ENCODE results near the gene NPY4R2.
"Not testable (repeated sequence)": the region's sequence is repeated elsewhere in the genome, so short reads cannot be mapped to it uniquely, and the experiment has no call there.

Gene NPY4R2

GRCh38 chr10:47890737-47891136 is 27.7 kb upstream of the NPY4R2 start:
- not testable (repeated sequence) for H4K20me1 ChIP-seq (ENCODE audit: control insufficient read depth, insufficient read depth, low read depth, low read length); H3K4me1 ChIP-seq (ENCODE audit: control insufficient read depth, low read length); H3K27me3 ChIP-seq (ENCODE audit: control insufficient read depth, low read length); H3K4me3 ChIP-seq (ENCODE audit: low read length); H3K36me3 ChIP-seq (ENCODE audit: control insufficient read depth, low read length); H3K27ac ChIP-seq (ENCODE audit: low read depth, low read length); H3K79me2 ChIP-seq (ENCODE audit: control insufficient read depth, low read length); H3K9me2 ChIP-seq (replicated peaks; ENCODE audit: control insufficient read depth, low read length); H3F3A ChIP-seq (ENCODE audit: control insufficient read depth, insufficient read depth); H3K9me3 ChIP-seq (ENCODE audit: control insufficient read depth, insufficient read depth, low read length); H3K4me2 ChIP-seq (ENCODE audit: low read length)

- H3F3A ChIP-seq (ENCODE audit: control insufficient read depth, insufficient read depth); H3K36me3 ChIP-seq (ENCODE audit: control insufficient read depth, low read length); H3K4me3 ChIP-seq (ENCODE audit: low read length); H3K4me1 ChIP-seq (ENCODE audit: control insufficient read depth, low read length); H3K27ac ChIP-seq (ENCODE audit: low read depth, low read length); H3K4me2 ChIP-seq (ENCODE audit: low read length); H4K20me1 ChIP-seq (ENCODE audit: control insufficient read depth, insufficient read depth, low read depth, low read length); H3K27me3 ChIP-seq (ENCODE audit: control insufficient read depth, low read length); H3K9me2 ChIP-seq (replicated peaks; ENCODE audit: control insufficient read depth, low read length); H3K79me2 ChIP-seq (ENCODE audit: control insufficient read depth, low read length); H3K9me3 ChIP-seq (ENCODE audit: control insufficient read depth, insufficient read depth, low read length): not testable (repeated sequence)
Observed at GRCh38 chr10:47892494-47893261, 25.8 kb upstream of the NPY4R2 start.

DNA sequence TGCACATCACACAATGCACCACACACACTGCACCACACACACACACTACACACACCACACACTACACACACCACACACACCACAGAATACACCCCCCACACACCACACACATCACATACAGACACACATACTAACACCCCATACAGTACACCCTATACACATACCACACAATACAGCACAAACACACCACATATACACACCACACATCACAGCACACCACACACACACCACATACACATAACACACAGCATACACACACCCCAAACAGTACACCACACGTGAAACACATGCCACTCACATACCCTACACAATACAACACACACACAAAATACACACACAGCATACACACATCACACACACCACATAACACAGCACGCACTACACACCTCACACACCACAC is 23.9 kb upstream of the NPY4R2 start:
- not testable (repeated sequence) for H3K4me2 ChIP-seq (ENCODE audit: low read length); H3K9me2 ChIP-seq (replicated peaks; ENCODE audit: control insufficient read depth, low read length); H3K4me1 ChIP-seq (ENCODE audit: control insufficient read depth, low read length); H3K79me2 ChIP-seq (ENCODE audit: control insufficient read depth, low read length); H4K20me1 ChIP-seq (ENCODE audit: control insufficient read depth, insufficient read depth, low read depth, low read length); H3F3A ChIP-seq (ENCODE audit: control insufficient read depth, insufficient read depth); H3K9me3 ChIP-seq (ENCODE audit: control insufficient read depth, insufficient read depth, low read length); H3K4me3 ChIP-seq (ENCODE audit: low read length); H3K27me3 ChIP-seq (ENCODE audit: control insufficient read depth, low read length); H3K36me3 ChIP-seq (ENCODE audit: control insufficient read depth, low read length); H3K27ac ChIP-seq (ENCODE audit: low read depth, low read length)

DNA sequence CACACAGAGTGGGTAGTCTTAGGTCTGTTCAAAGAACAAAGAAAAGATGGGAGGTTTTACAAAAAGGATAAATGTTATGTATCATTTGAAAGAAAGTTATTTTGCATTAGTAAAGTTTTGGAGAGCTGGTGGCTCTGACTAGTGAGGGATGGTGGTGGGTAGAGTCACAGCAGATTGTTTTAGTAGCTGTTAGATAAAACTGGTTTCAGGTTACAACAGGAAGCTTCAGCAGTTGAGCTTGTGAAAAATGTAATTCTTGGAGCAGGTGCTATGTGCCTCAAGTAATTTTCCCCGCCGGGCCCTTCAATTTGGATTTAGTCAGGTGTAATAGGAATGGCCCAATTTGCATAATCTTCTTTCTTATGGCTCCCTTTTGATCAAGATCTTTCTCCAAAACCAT is 20.6 kb upstream of the NPY4R2 start:
- not testable (repeated sequence) for H4K20me1 ChIP-seq (ENCODE audit: control insufficient read depth, insufficient read depth, low read depth, low read length); H3K9me3 ChIP-seq (ENCODE audit: control insufficient read depth, insufficient read depth, low read length); H3K27me3 ChIP-seq (ENCODE audit: control insufficient read depth, low read length); H3K27ac ChIP-seq (ENCODE audit: low read depth, low read length); H3K9me2 ChIP-seq (replicated peaks; ENCODE audit: control insufficient read depth, low read length); H3F3A ChIP-seq (ENCODE audit: control insufficient read depth, insufficient read depth); H3K79me2 ChIP-seq (ENCODE audit: control insufficient read depth, low read length); H3K4me3 ChIP-seq (ENCODE audit: low read length); H3K4me2 ChIP-seq (ENCODE audit: low read length); H3K36me3 ChIP-seq (ENCODE audit: control insufficient read depth, low read length); H3K4me1 ChIP-seq (ENCODE audit: control insufficient read depth, low read length)

DNA sequence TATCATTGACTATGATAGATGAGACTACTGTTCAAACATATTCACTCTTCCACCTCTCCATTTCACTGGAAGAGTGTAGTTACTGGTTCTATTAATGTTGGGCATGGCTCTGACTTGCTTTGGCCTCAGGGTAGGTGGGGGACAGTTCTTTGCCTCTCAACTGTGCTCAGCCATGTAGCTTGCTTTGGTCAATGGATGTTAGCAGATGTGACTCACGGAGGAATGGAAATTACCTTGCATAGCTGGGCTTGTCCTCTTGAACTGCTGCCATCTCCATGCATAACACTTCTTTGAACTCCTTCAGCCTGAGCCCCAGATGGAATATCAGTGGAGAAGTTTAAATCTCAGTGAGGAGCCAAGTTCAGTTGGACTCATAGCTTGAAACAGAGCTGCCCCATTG is 9.1 kb upstream of the NPY4R2 start:
- H3K9me3 ChIP-seq (ENCODE audit: control insufficient read depth, insufficient read depth, low read length); H3K79me2 ChIP-seq (ENCODE audit: control insufficient read depth, low read length); H3K4me1 ChIP-seq (ENCODE audit: control insufficient read depth, low read length); H3K27ac ChIP-seq (ENCODE audit: low read depth, low read length); H3F3A ChIP-seq (ENCODE audit: control insufficient read depth, insufficient read depth); H3K27me3 ChIP-seq (ENCODE audit: control insufficient read depth, low read length); H4K20me1 ChIP-seq (ENCODE audit: control insufficient read depth, insufficient read depth, low read depth, low read length); H3K4me3 ChIP-seq (ENCODE audit: low read length); H3K36me3 ChIP-seq (ENCODE audit: control insufficient read depth, low read length); H3K4me2 ChIP-seq (ENCODE audit: low read length); H3K9me2 ChIP-seq (replicated peaks; ENCODE audit: control insufficient read depth, low read length): not testable (repeated sequence)

DNA sequence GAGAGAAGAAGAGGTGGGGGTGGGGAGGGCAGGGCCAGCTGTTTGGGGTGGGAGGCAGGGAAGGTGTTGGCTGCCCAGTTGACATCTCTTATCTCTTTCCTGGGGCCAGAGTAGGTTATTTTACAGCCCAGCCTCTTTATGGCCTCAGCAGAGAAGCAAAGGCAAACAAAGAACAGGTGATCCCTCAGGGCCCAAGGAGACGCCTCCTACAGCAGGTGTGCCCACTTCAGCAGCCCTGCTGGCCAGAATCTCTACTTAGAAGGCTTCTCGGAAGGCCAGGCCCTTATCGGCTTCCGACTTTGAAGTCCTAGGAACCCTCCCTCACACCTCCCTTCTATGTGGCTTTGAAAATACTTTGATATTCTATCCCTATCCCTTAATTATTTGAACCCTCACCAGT is 8.0 kb upstream of the NPY4R2 start:
- H3K4me1 ChIP-seq (ENCODE audit: control insufficient read depth, low read length); H3F3A ChIP-seq (ENCODE audit: control insufficient read depth, insufficient read depth); H3K9me3 ChIP-seq (ENCODE audit: control insufficient read depth, insufficient read depth, low read length); H3K27me3 ChIP-seq (ENCODE audit: control insufficient read depth, low read length); H3K36me3 ChIP-seq (ENCODE audit: control insufficient read depth, low read length); H3K4me3 ChIP-seq (ENCODE audit: low read length); H3K79me2 ChIP-seq (ENCODE audit: control insufficient read depth, low read length); H3K4me2 ChIP-seq (ENCODE audit: low read length); H3K27ac ChIP-seq (ENCODE audit: low read depth, low read length); H4K20me1 ChIP-seq (ENCODE audit: control insufficient read depth, insufficient read depth, low read depth, low read length); H3K9me2 ChIP-seq (replicated peaks; ENCODE audit: control insufficient read depth, low read length): not testable (repeated sequence)

- H3K9me2 ChIP-seq (replicated peaks; ENCODE audit: control insufficient read depth, low read length); H3K27me3 ChIP-seq (ENCODE audit: control insufficient read depth, low read length); H3K9me3 ChIP-seq (ENCODE audit: control insufficient read depth, insufficient read depth, low read length); H3K36me3 ChIP-seq (ENCODE audit: control insufficient read depth, low read length); H3K4me2 ChIP-seq (ENCODE audit: low read length); H3K79me2 ChIP-seq (ENCODE audit: control insufficient read depth, low read length); H3K4me1 ChIP-seq (ENCODE audit: control insufficient read depth, low read length); H3K27ac ChIP-seq (ENCODE audit: low read depth, low read length); H3K4me3 ChIP-seq (ENCODE audit: low read length); H4K20me1 ChIP-seq (ENCODE audit: control insufficient read depth, insufficient read depth, low read depth, low read length); H3F3A ChIP-seq (ENCODE audit: control insufficient read depth, insufficient read depth): not testable (repeated sequence)
Observed at GRCh38 chr10:47914052-47914451, 4.4 kb upstream of the NPY4R2 start.

DNA sequence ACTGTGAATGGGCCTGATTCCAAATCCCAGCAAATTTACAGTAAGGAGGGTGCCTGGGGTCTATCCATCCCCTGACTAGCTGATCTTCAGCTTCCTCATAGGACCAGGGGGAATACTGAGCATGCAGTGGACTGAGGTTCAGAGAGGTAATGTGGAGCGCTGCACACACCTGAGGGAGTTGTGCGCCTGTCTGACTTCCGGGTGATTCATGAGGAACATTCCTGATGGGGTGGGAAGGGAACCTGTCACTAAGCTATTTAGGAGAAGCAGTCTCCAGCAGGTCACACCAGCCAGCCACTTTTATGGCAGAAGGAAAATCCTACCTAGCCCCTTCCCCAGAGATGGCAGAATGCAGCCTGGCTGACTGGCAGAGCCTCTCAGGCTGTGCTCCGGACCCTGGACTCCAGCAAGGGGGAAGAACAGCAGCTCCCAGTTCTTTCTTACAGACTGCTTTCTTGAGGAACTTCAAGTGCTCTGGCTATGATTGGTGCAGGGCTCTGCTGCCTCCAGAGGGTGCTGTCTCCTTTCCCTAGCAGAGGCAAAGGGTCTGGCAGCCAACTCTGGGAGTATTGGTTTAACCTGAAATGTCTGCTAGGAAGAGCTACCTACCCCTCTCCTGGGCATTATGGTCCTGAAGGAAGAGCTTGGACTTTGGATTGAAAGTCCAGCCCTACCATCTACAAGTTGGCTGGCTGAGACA is 2.5 kb upstream of the NPY4R2 start:
- not testable (repeated sequence) for H3K4me3 ChIP-seq (ENCODE audit: low read length); H3K4me1 ChIP-seq (ENCODE audit: control insufficient read depth, low read length); H3K4me2 ChIP-seq (ENCODE audit: low read length); H3K79me2 ChIP-seq (ENCODE audit: control insufficient read depth, low read length); H3K27me3 ChIP-seq (ENCODE audit: control insufficient read depth, low read length); H3K9me2 ChIP-seq (replicated peaks; ENCODE audit: control insufficient read depth, low read length); H3F3A ChIP-seq (ENCODE audit: control insufficient read depth, insufficient read depth); H4K20me1 ChIP-seq (ENCODE audit: control insufficient read depth, insufficient read depth, low read depth, low read length); H3K27ac ChIP-seq (ENCODE audit: low read depth, low read length); H3K9me3 ChIP-seq (ENCODE audit: control insufficient read depth, insufficient read depth, low read length); H3K36me3 ChIP-seq (ENCODE audit: control insufficient read depth, low read length)

All from DOHH2 (cell line).